HepG2 (cell line): ENCODE data around the gene MCRIP2. TPM values are rescaled to one million over a fixed set of nuclear protein-coding genes. Genes with fewer than 3 reads are reported as not detected.

Experiments used
- ARID2 ChIP-seq: sonication (generic); formaldehyde crosslinking; IDR thresholded peaks from 2 replicates; pipeline ENCODE4 v1.8.1; 2022; ENCODE audit warnings: mild to moderate bottlenecking, missing genetic modification reagents, borderline replicate concordance
- ARID3A ChIP-seq: IDR thresholded peaks from 2 replicates; pipeline ENCODE4 v1.6.1; 2012; ENCODE audit warnings: low read depth, low read length, improper control_type of control experiment
- ARNT2 ChIP-seq: sonication (generic); formaldehyde crosslinking; IDR thresholded peaks from 2 replicates; pipeline ENCODE4 v1.8.0; 2022; ENCODE audit warnings: mild to moderate bottlenecking, low read depth, missing genetic modification reagents, moderate library complexity
- FOXM1 ChIP-seq: sonication (generic); formaldehyde crosslinking; IDR thresholded peaks from 2 replicates; pipeline ENCODE4 v1.5.0; 2020; ENCODE audit warnings: missing genetic modification reagents
- HOXA9 ChIP-seq: sonication (generic); formaldehyde crosslinking; IDR thresholded peaks from 2 replicates; pipeline ENCODE4 v1.8.1; 2022; ENCODE audit warnings: missing genetic modification reagents, mild to moderate bottlenecking, moderate library complexity, borderline replicate concordance
- JUNB ChIP-seq: sonication (generic); formaldehyde crosslinking; IDR thresholded peaks from 2 replicates; pipeline ENCODE4 v1.8.0; 2022; ENCODE audit warnings: missing genetic modification reagents, mild to moderate bottlenecking, borderline replicate concordance
- KDM5A ChIP-seq: fragments of 200-600 bp; sonication (generic); IDR thresholded peaks from 2 replicates; pipeline ENCODE4 v1.7.0; 2018; ENCODE audit warnings: antibody characterized with exemption, mild to moderate bottlenecking, low read length, borderline replicate concordance
- MAFK ChIP-seq, 2 experiments: IDR thresholded peaks in 1 of 2; conservative IDR thresholded peaks in 1 of 2; 2 replicates each; pipeline ENCODE4 v1.6.1; 2011; ENCODE audit warnings: improper control_type of control experiment in 2 of 2, low read length in 2 of 2
- MED13 ChIP-seq: sonication (generic); formaldehyde crosslinking; IDR thresholded peaks from 2 replicates; pipeline ENCODE4 v1.5.0; 2020; ENCODE audit warnings: missing genetic modification reagents
- MIXL1 ChIP-seq: IDR thresholded peaks from 2 replicates; pipeline ENCODE4 v1.6.1; 2016
- PTBP1 ChIP-seq: fragments of 200-400 bp; formaldehyde crosslinking; IDR thresholded peaks from 2 replicates; pipeline ENCODE4 v1.6.1; 2018; ENCODE audit warnings: low read length, low read depth; ENCODE audit not compliant: poor library complexity, severe bottlenecking
- SMAD1 ChIP-seq: sonication (generic); formaldehyde crosslinking; IDR thresholded peaks from 2 replicates; pipeline ENCODE4 v1.4.0; 2020; ENCODE audit warnings: missing genetic modification reagents, low read depth, mild to moderate bottlenecking, borderline replicate concordance
- TBP ChIP-seq: sonication (generic); formaldehyde crosslinking; IDR thresholded peaks from 2 replicates; pipeline ENCODE4 v1.5.0; 2020; ENCODE audit warnings: missing genetic modification reagents
- ZBTB14 ChIP-seq: sonication (generic); formaldehyde crosslinking; IDR thresholded peaks from 2 replicates; pipeline ENCODE4 v1.4.0; 2020; ENCODE audit warnings: missing genetic modification reagents
- ZFP41 ChIP-seq: sonication (generic); formaldehyde crosslinking; IDR thresholded peaks from 2 replicates; pipeline ENCODE4 v1.4.0; 2020; ENCODE audit warnings: mild to moderate bottlenecking, missing genetic modification reagents, borderline replicate concordance
- ZNF441 ChIP-seq: sonication (generic); formaldehyde crosslinking; IDR thresholded peaks from 2 replicates; pipeline ENCODE4 v1.7.0; 2021; ENCODE audit warnings: missing genetic modification reagents, borderline replicate concordance
- ZNF451 ChIP-seq: sonication (generic); formaldehyde crosslinking; IDR thresholded peaks from 2 replicates; pipeline ENCODE4 v1.5.0; 2020; ENCODE audit warnings: mild to moderate bottlenecking, missing genetic modification reagents
- ZNF570 ChIP-seq: sonication (generic); formaldehyde crosslinking; IDR thresholded peaks from 2 replicates; pipeline ENCODE4 v1.4.0; 2020; ENCODE audit warnings: mild to moderate bottlenecking, missing genetic modification reagents, borderline replicate concordance
- ZNF83 ChIP-seq: sonication (generic); formaldehyde crosslinking; IDR thresholded peaks from 2 replicates; pipeline ENCODE4 v1.4.0; 2020; ENCODE audit warnings: missing genetic modification reagents, mild to moderate bottlenecking, borderline replicate concordance
- ZNF839 ChIP-seq: sonication (generic); formaldehyde crosslinking; IDR thresholded peaks from 2 replicates; pipeline ENCODE4 v1.4.0; 2020; ENCODE audit warnings: missing genetic modification reagents, mild to moderate bottlenecking, borderline replicate concordance
- ZNF891 ChIP-seq: sonication (generic); formaldehyde crosslinking; IDR thresholded peaks from 2 replicates; pipeline ENCODE4 v1.5.0; 2020; ENCODE audit warnings: mild to moderate bottlenecking, missing genetic modification reagents
- ZSCAN20 ChIP-seq: sonication (generic); formaldehyde crosslinking; IDR thresholded peaks from 2 replicates; pipeline ENCODE4 v1.4.0; 2020; ENCODE audit warnings: missing genetic modification reagents, mild to moderate bottlenecking, borderline replicate concordance
- polyA plus RNA-seq, 8 experiments: library from polyadenylated mRNA; depleted of rRNA in 3 of 8; stranded (reverse) in 7 of 8; unstranded in 1 of 8; fragments of >200 nt; fragmentation: Illumina TruSeq in 4 of 8; extraction: Trizol in 4 of 8; gene quantifications; 2 replicates each; pipeline versions ENCODE4 v1.2.1 to v1.2.3, GENCODE V29; 2011 to 2016; ENCODE audit warnings: low read depth in 4 of 8, missing spikeins in 1 of 8, mixed read lengths in 1 of 8; ENCODE audit not compliant: insufficient read depth in 1 of 8
- total RNA-seq, 5 experiments: library from RNA; depleted of rRNA; stranded (reverse); fragments of >200 nt; fragmentation: Illumina TruSeq; extraction: Trizol; gene quantifications; 2 replicates each; pipeline ENCODE4 v1.2.3, GENCODE V29; 2016; ENCODE audit warnings: low read depth in 1 of 5
- TF ChIP-seq, protein P1 (sequence below): sonication (generic); formaldehyde crosslinking; conservative IDR thresholded peaks from 2 replicates; pipeline ENCODE4 v1.4.0; 2020; ENCODE audit warnings: missing genetic modification reagents

The MCRIP2 gene
- total and polyA plus RNA-seq, 2 of the 13 experiments (the other 11 are each of a cell fraction or from before 2014, with no cell fraction given) = 39.6 to 76.7 TPM

- TF ChIP-seq ZNF441 (CRISPR knock-in tag) = peak; percentile 65; the same call in 1 of the 2 replicates
- TF ChIP-seq, protein P1, sequence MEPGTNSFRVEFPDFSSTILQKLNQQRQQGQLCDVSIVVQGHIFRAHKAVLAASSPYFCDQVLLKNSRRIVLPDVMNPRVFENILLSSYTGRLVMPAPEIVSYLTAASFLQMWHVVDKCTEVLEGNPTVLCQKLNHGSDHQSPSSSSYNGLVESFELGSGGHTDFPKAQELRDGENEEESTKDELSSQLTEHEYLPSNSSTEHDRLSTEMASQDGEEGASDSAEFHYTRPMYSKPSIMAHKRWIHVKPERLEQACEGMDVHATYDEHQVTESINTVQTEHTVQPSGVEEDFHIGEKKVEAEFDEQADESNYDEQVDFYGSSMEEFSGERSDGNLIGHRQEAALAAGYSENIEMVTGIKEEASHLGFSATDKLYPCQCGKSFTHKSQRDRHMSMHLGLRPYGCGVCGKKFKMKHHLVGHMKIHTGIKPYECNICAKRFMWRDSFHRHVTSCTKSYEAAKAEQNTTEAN (CRISPR knock-in tag) = peak; percentile 57; the same call in 1 of the 2 replicates
- no peak for TF ChIP-seq ZNF570
- no peak for TF ChIP-seq ARID3A
- TF ChIP-seq ZBTB14 = no peak
- peak; percentile 29; the same call in 1 of the 2 replicates for TF ChIP-seq MIXL1 (CRISPR knock-in tag)
- peak; percentile 96; the same call in 1 of the 2 replicates for TF ChIP-seq ZSCAN20
- no peak; the same call in 1 of the 2 replicates for TF ChIP-seq KDM5A
- no peak for TF ChIP-seq TBP
- TF ChIP-seq ZNF83 (CRISPR knock-in tag) = no peak
- peak; percentile 86; the same call in 1 of the 2 replicates for TF ChIP-seq ARID2 (CRISPR knock-in tag)
- TF ChIP-seq HOXA9 (CRISPR knock-in tag) = no peak
- TF ChIP-seq ZFP41 = 0 out of 2 replicates have a peak, but pooled peaks have one; percentile 32
- TF ChIP-seq ZNF451 (CRISPR knock-in tag) = peak; percentile 86; the same call in 1 of the 2 replicates
- no peak for TF ChIP-seq JUNB (CRISPR knock-in tag)
- TF ChIP-seq ZNF891 (CRISPR knock-in tag) = peak; percentile 93
- TF ChIP-seq ZNF839 = no peak
- no peak for TF ChIP-seq MAFK (conservative IDR thresholded peaks at IDR 0.05 in 1 of 2, IDR thresholded peaks at IDR 0.05 in 1 of 2; ENCODE audit: low read length in 2 of 2)
- no peak; the same call in 1 of the 2 replicates for TF ChIP-seq FOXM1
- no peak; the same call in 1 of the 2 replicates for TF ChIP-seq MED13 (CRISPR knock-in tag)
- TF ChIP-seq ARNT2 (CRISPR knock-in tag) = peak; percentile 92
- TF ChIP-seq PTBP1 = no peak
- peak; percentile 55; the same call in 1 of the 2 replicates for TF ChIP-seq SMAD1 (CRISPR knock-in tag)
Observed at GRCh38 chr16:648781-649589, 7.4 kb downstream of the MCRIP2 start, which contains the start of gene WDR90 (continued).
